Measurements from ENCODE around the gene PMEL. TPM values are rescaled to one million over a fixed set of nuclear protein-coding genes. Genes with fewer than 3 reads are reported as not detected.
"Not testable (repeated sequence)": the region's sequence is repeated elsewhere in the genome, so short reads cannot be mapped to it uniquely, and the experiment has no call there.

The PMEL gene
- total RNA-seq, 1 experiment from 2014 or later = 72.2 TPM

- CTCF ChIA-PET = interaction anchor here (1.2 kb wide), 1 partner anchor 256 kb away, joined by 3 read pairs; no protein-coding TSS in a partner anchor
- POLR2A ChIA-PET = no interaction called here
- no peak overlapping the region; the same call in 1 of the 2 replicates for H3K27ac Mint-ChIP-seq
- no peaks in the 10 kb centered on the region for H3K27me3 Mint-ChIP-seq (ENCODE audit: low read depth)
- H3K36me3 Mint-ChIP-seq = peaks cover 46% of the 10 kb centered on the region
- ATAC-seq = no peak
- H3K4me3 Mint-ChIP-seq = no peak overlapping the region
- 0 out of 2 replicates have a peak, but pooled peaks cover 7% of the 10 kb centered on the region for H3K4me1 Mint-ChIP-seq
- TF ChIP-seq ZNF121 (CRISPR knock-in tag; IDR thresholded peaks at IDR 0.05) (no peak), ATF6 (CRISPR knock-in tag; IDR thresholded peaks at IDR 0.05) (no peak), RELA (CRISPR knock-in tag; IDR thresholded peaks at IDR 0.05; ENCODE audit: borderline replicate concordance) (no peak), ZNF425 (CRISPR knock-in tag; conservative IDR thresholded peaks at IDR 0.05) (no peak), PRDM15 (CRISPR knock-in tag; IDR thresholded peaks at IDR 0.05) (no peak), JAZF1 (CRISPR knock-in tag; IDR thresholded peaks at IDR 0.05) (no peak), GRHL2 (CRISPR knock-in tag; IDR thresholded peaks at IDR 0.05; ENCODE audit: insufficient replicate concordance, severe bottlenecking) (no peak)
- H3K9me3 Mint-ChIP-seq = no peaks in the 10 kb centered on the region
- no peak for DNase-seq (ENCODE audit: low spot score)
Observed at GRCh38 chr12:55993230-55993853, 27.5 kb upstream of the PMEL start.

GRCh38 chr12:55991110-55991509 is 25.3 kb upstream of the PMEL start:
- ChIA-PET CTCF (interaction anchor here (0.9 kb wide), 1 partner anchor 38 kb away, joined by 3 read pairs; no protein-coding TSS in a partner anchor), POLR2A (no interaction called here)
- H3K4me3 Mint-ChIP-seq = no peak overlapping the region
- H3K27me3 Mint-ChIP-seq (ENCODE audit: low read depth) = no peaks in the 10 kb centered on the region
- H3K4me1 Mint-ChIP-seq = no peaks in the 10 kb centered on the region
- ATAC-seq (no peak), DNase-seq (ENCODE audit: low spot score) (no peak)
- TF ChIP-seq AR (CRISPR knock-in tag; IDR thresholded peaks at IDR 0.05) (no peak), ATF1 (CRISPR knock-in tag; IDR thresholded peaks at IDR 0.05) (no peak), STAT6 (CRISPR knock-in tag; conservative IDR thresholded peaks at IDR 0.05; ENCODE audit: low read depth) (no peak), SP1 (CRISPR knock-in tag; conservative IDR thresholded peaks at IDR 0.05) (no peak), TP53 (CRISPR knock-in tag; IDR thresholded peaks at IDR 0.05) (no peak), FOXP1 (CRISPR knock-in tag; IDR thresholded peaks at IDR 0.05; ENCODE audit: borderline replicate concordance) (no peak), USF2 (CRISPR knock-in tag; IDR thresholded peaks at IDR 0.05) (no peak), ZNF671 (CRISPR knock-in tag; IDR thresholded peaks at IDR 0.05) (no peak), ZMAT4 (CRISPR knock-in tag; IDR thresholded peaks at IDR 0.05) (no peak)
- H3K36me3 Mint-ChIP-seq = peaks cover 57% of the 10 kb centered on the region
- no peaks in the 10 kb centered on the region for H3K9me3 Mint-ChIP-seq
- H3K27ac Mint-ChIP-seq = no peak overlapping the region

- POLR2A ChIA-PET; H3K4me1 Mint-ChIP-seq; DNase-seq (ENCODE audit: low spot score); H3K27me3 Mint-ChIP-seq (ENCODE audit: low read depth); H3K27ac Mint-ChIP-seq; H3K4me3 Mint-ChIP-seq; ATAC-seq; H3K9me3 Mint-ChIP-seq: not testable (repeated sequence)
- H3K36me3 Mint-ChIP-seq = peaks cover 44% of the 10 kb centered on the region
- CTCF ChIA-PET = interaction anchor here (0.5 to 2.9 kb wide), 4 partner anchors 10 to 59 kb away, joined by 3 to 14 read pairs (median 5); partner anchors contain the start of genes RAB5B and SUOX
Observed at GRCh38 chr12:55985976-55986375, 20.1 kb upstream of the PMEL start.

Measured in WTC11 (cell line).